DMS79 (cell line): ENCODE results near the gene BTN1A1.

Experiments
- DNase-seq: peaks from one replicate; lab custom pipeline; 2025; lab: John Stamatoyannopoulos, UW

BTN1A1 gene

GRCh38 chr6:26475823-26476729 is 24.0 kb upstream of the BTN1A1 start:
- no peak for DNase-seq

GRCh38 chr6:26476896-26477295 is 23.2 kb upstream of the BTN1A1 start:
- no peak for DNase-seq

- DNase-seq, result no peak
Measured at GRCh38 chr6:26477426-26477825, 22.7 kb upstream of the BTN1A1 start.

GRCh38 chr6:26478100-26478984 is 21.8 kb upstream of the BTN1A1 start:
- no peak for DNase-seq

GRCh38 chr6:26478985-26479278 is 21.2 kb upstream of the BTN1A1 start:
- no peak for DNase-seq

GRCh38 chr6:26482338-26482737 is 17.8 kb upstream of the BTN1A1 start:
- DNase-seq, result no peak

GRCh38 chr6:26483727-26484126 is 16.4 kb upstream of the BTN1A1 start:
- DNase-seq, result no peak

GRCh38 chr6:26484161-26484560 is 15.9 kb upstream of the BTN1A1 start:
- DNase-seq, result no peak

GRCh38 chr6:26485112-26485780 is 14.9 kb upstream of the BTN1A1 start:
- DNase-seq, result no peak

GRCh38 chr6:26486358-26486757 is 13.7 kb upstream of the BTN1A1 start:
- DNase-seq, result no peak

- DNase-seq, result no peak
Measured at GRCh38 chr6:26487466-26487865, 12.6 kb upstream of the BTN1A1 start.

GRCh38 chr6:26489996-26490964 is 9.8 kb upstream of the BTN1A1 start:
- DNase-seq, result no peak

- DNase-seq, result no peak
Measured at GRCh38 chr6:26491604-26492003, 8.5 kb upstream of the BTN1A1 start.

- no peak for DNase-seq
Measured at GRCh38 chr6:26493258-26493657, 6.8 kb upstream of the BTN1A1 start.

- no peak for DNase-seq
Measured at GRCh38 chr6:26494117-26494516, 6.0 kb upstream of the BTN1A1 start.

GRCh38 chr6:26495281-26495680 is 4.8 kb upstream of the BTN1A1 start:
- DNase-seq, result no peak

GRCh38 chr6:26497610-26498009 is 2.5 kb upstream of the BTN1A1 start:
- DNase-seq, result no peak

- no peak for DNase-seq
Measured at GRCh38 chr6:26501482-26501986, 1.4 kb downstream of the BTN1A1 start.

- no peak for DNase-seq
Measured at GRCh38 chr6:26502165-26502564, 2.1 kb downstream of the BTN1A1 start.

GRCh38 chr6:26502626-26503025 is 2.5 kb downstream of the BTN1A1 start:
- DNase-seq, result no peak

- no peak for DNase-seq
Measured at GRCh38 chr6:26507658-26508057, 7.6 kb downstream of the BTN1A1 start.
